Measurements from ENCODE around the gene WDR5. TPM values are rescaled to one million over a fixed set of nuclear protein-coding genes. Genes with fewer than 3 reads are reported as not detected.
A peak's percentile ranks its signal among the peaks of the same experiment; 100 is the strongest.

Gene WDR5
- total RNA-seq, 2 donors from 2014 or later = 53.8 to 57.2 TPM

DNA sequence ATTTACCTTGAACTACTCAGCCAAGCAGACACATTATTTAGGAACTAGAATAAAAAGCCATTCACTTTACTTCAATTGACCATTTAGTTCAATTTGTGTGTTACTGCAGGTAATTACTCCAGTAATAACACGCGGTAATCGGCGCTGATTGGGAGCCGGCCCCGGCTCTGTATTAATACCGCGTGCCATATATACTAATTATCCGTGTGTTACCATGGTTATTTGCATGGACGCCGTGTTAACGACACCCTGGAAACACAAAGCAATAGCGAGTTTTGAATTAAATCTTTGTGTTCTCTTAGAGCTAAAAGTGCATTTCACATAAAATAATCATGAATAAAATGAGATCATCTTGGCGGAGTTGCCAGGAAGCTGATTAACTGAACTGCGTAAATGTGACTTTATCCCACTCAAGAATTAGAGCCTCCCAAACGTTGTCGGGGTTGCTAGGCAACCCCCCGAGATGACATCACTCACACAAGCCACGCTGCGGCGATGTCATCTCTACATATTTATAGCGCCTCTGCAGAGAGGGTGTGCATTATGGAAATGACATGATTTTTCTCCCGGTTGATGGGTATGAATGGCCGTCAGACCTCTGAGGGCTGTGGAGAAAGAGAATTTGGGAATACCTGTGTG is 69.9 kb downstream of the WDR5 start:
- Mint-ChIP-seq H3K27ac (no peak overlapping the region), H3K27me3 (ENCODE audit: insufficient read depth) (no peaks in the 10 kb centered on the region), H3K36me3 (ENCODE audit: low read depth) (no peaks in the 10 kb centered on the region), H3K4me1 (peaks cover 6% of the 10 kb centered on the region), H3K4me3 (no peak overlapping the region), H3K9me3 (no peaks in the 10 kb centered on the region)
- Histone ChIP-seq H3K9me3 (ENCODE audit: control insufficient read depth, low read length) (no peaks in the 10 kb centered on the region), H3K9ac (ENCODE audit: extremely low read depth, low read length, poor library complexity, severe bottlenecking) (no peak overlapping the region), H3K27ac (ENCODE audit: low read depth, low read length) (peak overlapping the region; percentile 21), H3K4me3 (ENCODE audit: low read length) (no peak overlapping the region), H3K4me1 (ENCODE audit: control insufficient read depth, insufficient read depth, low read length) (no peaks in the 10 kb centered on the region), H3K36me3 (ENCODE audit: control insufficient read depth, insufficient read depth, low read length) (no peaks in the 10 kb centered on the region), H3K27me3 (ENCODE audit: control insufficient read depth, insufficient read depth, low read length, poor library complexity, severe bottlenecking) (no peaks in the 10 kb centered on the region)
- WGBS, 2 experiments (ENCODE audit: insufficient coverage in 1 of 2, insufficient read length in 1 of 2) = 92 to 95% methylated on average over 20 to 24 of the region's 24 CpGs
- TF ChIP-seq CTCF (conservative IDR thresholded peaks at IDR 0.05) = no peak
- no peak for DNase-seq

GRCh38 chr9:134206311-134207300 is 70.7 kb downstream of the WDR5 start:
- H3K27me3 Mint-ChIP-seq (ENCODE audit: insufficient read depth) = no peaks in the 10 kb centered on the region
- WGBS, 2 experiments (ENCODE audit: insufficient coverage in 1 of 2, insufficient read length in 1 of 2) = 91 to 95% methylated on average over 8 to 20 of the region's 20 CpGs

More at GRCh38 chr9:134206311-134207300, 70.7 kb downstream of the WDR5 start:
- Mint-ChIP-seq H3K9me3 (no peaks in the 10 kb centered on the region), H3K36me3 (ENCODE audit: low read depth) (no peaks in the 10 kb centered on the region), H3K27ac (no peak overlapping the region), H3K4me1 (peaks cover 6% of the 10 kb centered on the region), H3K4me3 (no peak overlapping the region)
- Histone ChIP-seq H3K4me1 (ENCODE audit: control insufficient read depth, insufficient read depth, low read length) (no peaks in the 10 kb centered on the region), H3K9me3 (ENCODE audit: control insufficient read depth, low read length) (no peaks in the 10 kb centered on the region), H3K9ac (ENCODE audit: extremely low read depth, low read length, poor library complexity, severe bottlenecking) (no peak overlapping the region), H3K36me3 (ENCODE audit: control insufficient read depth, insufficient read depth, low read length) (no peaks in the 10 kb centered on the region), H3K4me3 (ENCODE audit: low read length) (no peak overlapping the region), H3K27ac (ENCODE audit: low read depth, low read length) (peak overlapping the region; percentile 21), H3K27me3 (ENCODE audit: control insufficient read depth, insufficient read depth, low read length, poor library complexity, severe bottlenecking) (no peaks in the 10 kb centered on the region)
- no peak for DNase-seq
- TF ChIP-seq CTCF (conservative IDR thresholded peaks at IDR 0.05) = no peak
